Measurements from ENCODE around the gene SLX4IP.
"Not testable (repeated sequence)": the region's sequence is repeated elsewhere in the genome, so short reads cannot be mapped to it uniquely, and the experiment has no call there.

Gene SLX4IP

GRCh38 chr20:10573273-10573950 lies 138.3 kb downstream of the SLX4IP start:
- no peak for DNase-seq (ENCODE audit: low read depth)

GRCh38 chr20:10573951-10574339 lies 138.8 kb downstream of the SLX4IP start:
- DNase-seq (ENCODE audit: low read depth): no peak

- no peak for DNase-seq (ENCODE audit: low read depth)
Measured at GRCh38 chr20:10576411-10577090, 141.4 kb downstream of the SLX4IP start.

- no peak for DNase-seq (ENCODE audit: low read depth)
Measured at GRCh38 chr20:10577648-10578047, 142.5 kb downstream of the SLX4IP start.

- DNase-seq (ENCODE audit: low read depth): no peak
Measured at GRCh38 chr20:10578607-10579006, 143.5 kb downstream of the SLX4IP start.

GRCh38 chr20:10579942-10580341 lies 144.8 kb downstream of the SLX4IP start:
- DNase-seq (ENCODE audit: low read depth): no peak

GRCh38 chr20:10580700-10581099 lies 145.6 kb downstream of the SLX4IP start:
- DNase-seq (ENCODE audit: low read depth): no peak

GRCh38 chr20:10581823-10582222 lies 146.7 kb downstream of the SLX4IP start:
- DNase-seq (ENCODE audit: low read depth): no peak

GRCh38 chr20:10584371-10584770 lies 149.3 kb downstream of the SLX4IP start:
- DNase-seq (ENCODE audit: low read depth): no peak

GRCh38 chr20:10585308-10585707 lies 150.2 kb downstream of the SLX4IP start:
- DNase-seq (ENCODE audit: low read depth): no peak

GRCh38 chr20:10586296-10586695 lies 151.2 kb downstream of the SLX4IP start:
- DNase-seq (ENCODE audit: low read depth): no peak

GRCh38 chr20:10590446-10590845 lies 155.3 kb downstream of the SLX4IP start:
- not testable (repeated sequence) for DNase-seq (ENCODE audit: low read depth)

GRCh38 chr20:10590950-10591671 lies 156.0 kb downstream of the SLX4IP start:
- no peak for DNase-seq (ENCODE audit: low read depth)

- DNase-seq (ENCODE audit: low read depth): no peak
Measured at GRCh38 chr20:10591946-10592521, 156.9 kb downstream of the SLX4IP start.

- no peak for DNase-seq (ENCODE audit: low read depth)
Measured at GRCh38 chr20:10594296-10594868, 159.3 kb downstream of the SLX4IP start.

- DNase-seq (ENCODE audit: low read depth): no peak
Measured at GRCh38 chr20:10595266-10595665, 160.2 kb downstream of the SLX4IP start.

GRCh38 chr20:10595985-10596384 lies 160.9 kb downstream of the SLX4IP start:
- DNase-seq (ENCODE audit: low read depth): no peak

GRCh38 chr20:10596710-10597121 lies 161.6 kb downstream of the SLX4IP start:
- DNase-seq (ENCODE audit: low read depth): no peak

GRCh38 chr20:10597637-10598036 lies 162.5 kb downstream of the SLX4IP start:
- no peak for DNase-seq (ENCODE audit: low read depth)

- DNase-seq (ENCODE audit: low read depth): no peak
Measured at GRCh38 chr20:10602221-10602871, 167.2 kb downstream of the SLX4IP start.

- DNase-seq (ENCODE audit: low read depth): no peak
Measured at GRCh38 chr20:10603378-10603777, 168.3 kb downstream of the SLX4IP start.

Measured in T follicular helper cell (primary cell).